ENCODE measurements around the gene SMIM5.

DNA sequence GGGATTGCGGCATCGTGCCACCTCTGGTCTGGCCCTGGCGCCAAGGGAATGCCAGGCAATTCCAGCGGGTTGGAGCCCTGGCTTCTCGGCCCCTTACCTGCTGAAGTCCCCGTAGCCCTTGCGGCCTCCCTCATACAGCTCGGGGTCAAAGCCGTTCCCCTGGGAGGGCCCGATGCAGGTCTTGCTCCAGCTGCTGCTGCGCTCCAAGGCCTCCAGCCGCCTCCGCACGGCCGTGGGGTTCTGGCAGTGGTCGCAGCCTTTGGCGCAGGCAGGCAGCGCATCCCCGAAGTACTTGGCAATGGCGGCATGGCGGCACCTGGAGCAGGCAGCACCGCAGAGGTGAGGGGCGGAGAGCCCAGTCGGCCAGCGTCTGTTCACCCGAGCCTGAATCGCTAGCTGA, 1.9 kb upstream of the SMIM5 start:
- TF ChIP-seq EZH2 (IDR thresholded peaks at IDR 0.05; ENCODE audit: insufficient read depth, poor library complexity, severe bottlenecking) (no peak), EZH2phosphoT487 (IDR thresholded peaks at IDR 0.05; ENCODE audit: insufficient read depth, low read depth) (no peak)

Measured in GM23248 (cell line).